GM12801 (cell line): ENCODE data around the gene AJAP1.

Source experiments
- CTCF ChIP-seq: IDR thresholded peaks from one replicate; pipeline ENCODE4 v1.5.1; 2011; ENCODE audit warnings: control low read depth; ENCODE audit not compliant: insufficient read length; ENCODE audit errors: extremely low read depth

The AJAP1 gene

GRCh38 chr1:4687943-4688342 is 33.5 kb downstream of the AJAP1 start:
- no peak for TF ChIP-seq CTCF

- TF ChIP-seq CTCF, result no peak
Measured at GRCh38 chr1:4689271-4689935, 35.0 kb downstream of the AJAP1 start.

GRCh38 chr1:4689941-4690635 is 35.7 kb downstream of the AJAP1 start:
- no peak for TF ChIP-seq CTCF

GRCh38 chr1:4690951-4691675 is 36.7 kb downstream of the AJAP1 start:
- TF ChIP-seq CTCF, result no peak

GRCh38 chr1:4691766-4692405 is 37.5 kb downstream of the AJAP1 start:
- no peak for TF ChIP-seq CTCF

GRCh38 chr1:4692437-4692836 is 38.0 kb downstream of the AJAP1 start:
- no peak for TF ChIP-seq CTCF

GRCh38 chr1:4693331-4693730 is 38.9 kb downstream of the AJAP1 start:
- no peak for TF ChIP-seq CTCF
